HEK293 (cell line): Measurements from ENCODE around the gene STAP2.

Experiments
- KLF8 ChIP-seq: fragments of 450-650 bp; formaldehyde crosslinking; IDR thresholded peaks from 2 replicates; pipeline ENCODE4 v1.5.1; 2016; ENCODE audit warnings: missing biosample characterization, missing genetic modification characterization
- MYNN ChIP-seq: fragments of 450-650 bp; formaldehyde crosslinking; IDR thresholded peaks from 2 replicates; pipeline ENCODE4 v1.5.1; 2016; ENCODE audit warnings: missing biosample characterization, missing genetic modification characterization, borderline replicate concordance
- OSR2 ChIP-seq: fragments of 450-650 bp; formaldehyde crosslinking; IDR thresholded peaks from 2 replicates; pipeline ENCODE4 v1.5.1; 2016; ENCODE audit warnings: missing biosample characterization, missing genetic modification characterization
- PRDM1 ChIP-seq: fragments of 450-650 bp; formaldehyde crosslinking; IDR thresholded peaks from 2 replicates; pipeline ENCODE4; 2016; ENCODE audit warnings: missing biosample characterization, missing genetic modification characterization
- REST ChIP-seq: fragments of 450-650 bp; formaldehyde crosslinking; IDR thresholded peaks from 2 replicates; pipeline ENCODE4 v1.5.1; 2016; ENCODE audit warnings: missing biosample characterization, missing genetic modification characterization
- ZBTB20 ChIP-seq: fragments of 450-650 bp; formaldehyde crosslinking; IDR thresholded peaks from 2 replicates; pipeline ENCODE4 v1.5.1; 2016; ENCODE audit warnings: missing biosample characterization, missing genetic modification characterization
- ZNF140 ChIP-seq: fragments of 450-650 bp; formaldehyde crosslinking; IDR thresholded peaks from 2 replicates; pipeline ENCODE4 v1.5.1; 2016; ENCODE audit warnings: missing biosample characterization, missing genetic modification characterization
- ZNF146 ChIP-seq: fragments of 450-650 bp; formaldehyde crosslinking; IDR thresholded peaks from 2 replicates; pipeline ENCODE4 v1.5.1; 2016; ENCODE audit warnings: missing biosample characterization, missing genetic modification characterization
- ZNF155 ChIP-seq: fragments of 450-650 bp; formaldehyde crosslinking; IDR thresholded peaks from 2 replicates; pipeline ENCODE4 v1.5.1; 2016; ENCODE audit warnings: missing biosample characterization, missing genetic modification characterization
- ZNF184 ChIP-seq: fragments of 450-650 bp; IDR thresholded peaks from 2 replicates; pipeline ENCODE4 v1.5.1; 2018; ENCODE audit warnings: missing biosample characterization, mild to moderate bottlenecking, missing genetic modification characterization
- ZNF202 ChIP-seq: fragments of 450-650 bp; formaldehyde crosslinking; IDR thresholded peaks from 2 replicates; pipeline ENCODE4 v1.5.1; 2016; ENCODE audit warnings: missing biosample characterization, missing genetic modification characterization, borderline replicate concordance
- ZNF280C ChIP-seq: fragments of 450-650 bp; formaldehyde crosslinking; IDR thresholded peaks from 2 replicates; pipeline ENCODE4 v1.5.1; 2016; ENCODE audit warnings: missing biosample characterization, missing genetic modification characterization
- ZNF311 ChIP-seq: fragments of 450-650 bp; formaldehyde crosslinking; IDR thresholded peaks from 2 replicates; pipeline ENCODE4 v1.5.1; 2017; ENCODE audit warnings: missing biosample characterization, missing genetic modification characterization, borderline replicate concordance
- ZNF341 ChIP-seq: fragments of 450-650 bp; formaldehyde crosslinking; IDR thresholded peaks from 2 replicates; pipeline ENCODE4; 2016; ENCODE audit warnings: low read depth, missing biosample characterization, missing genetic modification characterization
- ZNF37A ChIP-seq: fragments of 450-650 bp; IDR thresholded peaks from 2 replicates; pipeline ENCODE4 v1.5.1; 2018; ENCODE audit warnings: missing biosample characterization, missing genetic modification characterization
- ZNF391 ChIP-seq: fragments of 450-650 bp; formaldehyde crosslinking; IDR thresholded peaks from 2 replicates; pipeline ENCODE4 v1.5.1; 2016; ENCODE audit warnings: low read depth, missing biosample characterization, missing genetic modification characterization, borderline replicate concordance
- ZNF398 ChIP-seq: fragments of 450-650 bp; formaldehyde crosslinking; IDR thresholded peaks from 2 replicates; pipeline ENCODE4 v1.5.1; 2017; ENCODE audit warnings: missing biosample characterization, missing genetic modification characterization
- ZNF664 ChIP-seq: fragments of 450-650 bp; formaldehyde crosslinking; IDR thresholded peaks from 2 replicates; pipeline ENCODE4 v1.5.1; 2016; ENCODE audit warnings: missing biosample characterization, missing genetic modification characterization
- ZNF692 ChIP-seq: fragments of 450-650 bp; formaldehyde crosslinking; IDR thresholded peaks from 2 replicates; pipeline ENCODE4 v1.5.1; 2016; ENCODE audit warnings: missing biosample characterization, missing genetic modification characterization
- TF ChIP-seq, protein P1 (sequence below): fragments of 450-650 bp; formaldehyde crosslinking; IDR thresholded peaks from 2 replicates; pipeline ENCODE4 v1.5.1; 2017; ENCODE audit warnings: missing biosample characterization, missing genetic modification characterization
- TF ChIP-seq, protein P2 (sequence below): fragments of 450-650 bp; formaldehyde crosslinking; IDR thresholded peaks from 2 replicates; pipeline ENCODE4 v1.5.1; 2017; ENCODE audit warnings: missing biosample characterization, missing genetic modification characterization
- TF ChIP-seq, protein P3 (sequence below): fragments of 450-650 bp; formaldehyde crosslinking; IDR thresholded peaks from 2 replicates; pipeline ENCODE4 v1.5.1; 2016; ENCODE audit warnings: missing biosample characterization, missing genetic modification characterization

The STAP2 gene

DNA sequence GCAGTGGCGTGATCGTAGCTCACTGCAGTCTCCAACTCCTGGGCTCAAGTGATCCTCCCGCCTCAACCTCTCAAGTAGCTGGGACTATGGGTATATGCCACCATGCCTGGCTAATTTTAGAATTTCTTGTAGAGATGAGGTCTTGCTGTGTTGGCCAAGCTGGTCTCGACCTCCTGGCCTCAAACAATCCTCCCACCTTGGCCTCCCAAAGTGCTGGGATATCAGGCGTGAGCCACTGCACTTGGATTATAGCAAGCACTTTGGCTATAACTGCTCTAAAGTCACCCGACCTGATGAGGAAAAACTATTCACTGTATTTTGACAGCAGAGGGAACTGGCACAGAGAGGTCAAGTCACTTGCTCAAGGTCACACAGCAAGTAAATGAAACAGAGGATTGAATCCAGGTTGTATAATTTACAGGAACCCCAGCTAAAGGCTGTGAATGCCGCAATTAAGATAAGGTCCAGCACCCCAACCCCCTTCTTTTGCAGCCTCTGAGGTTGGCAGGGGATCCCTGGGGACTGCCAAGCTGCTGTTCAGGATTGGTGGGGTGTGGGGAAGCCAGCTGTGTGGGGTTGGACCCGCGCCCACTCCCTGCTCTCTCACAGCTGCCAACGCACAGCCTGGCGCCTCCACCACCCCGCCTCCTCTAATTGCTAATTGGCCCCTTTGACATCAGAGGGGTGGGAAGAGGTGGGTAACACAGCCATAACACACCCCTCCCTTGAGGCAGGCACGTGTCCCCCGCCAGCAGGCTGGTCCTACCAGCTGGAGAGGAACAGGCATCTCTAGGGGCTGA, 42.5 kb downstream of the STAP2 start (continued):
- no peak for TF ChIP-seq ZNF146 (tag by site-specific recombination)
- no peak for TF ChIP-seq ZBTB20 (tag by site-specific recombination)
- no peak for TF ChIP-seq ZNF140
- TF ChIP-seq, protein P1, sequence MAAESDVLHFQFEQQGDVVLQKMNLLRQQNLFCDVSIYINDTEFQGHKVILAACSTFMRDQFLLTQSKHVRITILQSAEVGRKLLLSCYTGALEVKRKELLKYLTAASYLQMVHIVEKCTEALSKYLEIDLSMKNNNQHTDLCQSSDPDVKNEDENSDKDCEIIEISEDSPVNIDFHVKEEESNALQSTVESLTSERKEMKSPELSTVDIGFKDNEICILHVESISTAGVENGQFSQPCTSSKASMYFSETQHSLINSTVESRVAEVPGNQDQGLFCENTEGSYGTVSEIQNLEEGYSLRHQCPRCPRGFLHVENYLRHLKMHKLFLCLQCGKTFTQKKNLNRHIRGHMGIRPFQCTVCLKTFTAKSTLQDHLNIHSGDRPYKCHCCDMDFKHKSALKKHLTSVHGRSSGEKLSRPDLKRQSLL (tag by site-specific recombination), result 0 out of 2 replicates have a peak, but pooled peaks have one; percentile 23
- no peak for TF ChIP-seq ZNF280C (tag by site-specific recombination)
- TF ChIP-seq ZNF341 (tag by site-specific recombination), result peak; percentile 96
- TF ChIP-seq ZNF664 (tag by site-specific recombination), result no peak
- TF ChIP-seq PRDM1 (tag by site-specific recombination), result no peak
- TF ChIP-seq ZNF398 (tag by site-specific recombination), result peak; percentile 40; the same call in 1 of the 2 replicates
- TF ChIP-seq OSR2 (tag by site-specific recombination), result no peak
- no peak for TF ChIP-seq ZNF391 (tag by site-specific recombination)
- no peak for TF ChIP-seq ZNF155 (tag by site-specific recombination)
- TF ChIP-seq ZNF184 (tag by site-specific recombination), result no peak
- TF ChIP-seq ZNF311, result no peak
- TF ChIP-seq ZNF202, result no peak
- TF ChIP-seq, protein P2, sequence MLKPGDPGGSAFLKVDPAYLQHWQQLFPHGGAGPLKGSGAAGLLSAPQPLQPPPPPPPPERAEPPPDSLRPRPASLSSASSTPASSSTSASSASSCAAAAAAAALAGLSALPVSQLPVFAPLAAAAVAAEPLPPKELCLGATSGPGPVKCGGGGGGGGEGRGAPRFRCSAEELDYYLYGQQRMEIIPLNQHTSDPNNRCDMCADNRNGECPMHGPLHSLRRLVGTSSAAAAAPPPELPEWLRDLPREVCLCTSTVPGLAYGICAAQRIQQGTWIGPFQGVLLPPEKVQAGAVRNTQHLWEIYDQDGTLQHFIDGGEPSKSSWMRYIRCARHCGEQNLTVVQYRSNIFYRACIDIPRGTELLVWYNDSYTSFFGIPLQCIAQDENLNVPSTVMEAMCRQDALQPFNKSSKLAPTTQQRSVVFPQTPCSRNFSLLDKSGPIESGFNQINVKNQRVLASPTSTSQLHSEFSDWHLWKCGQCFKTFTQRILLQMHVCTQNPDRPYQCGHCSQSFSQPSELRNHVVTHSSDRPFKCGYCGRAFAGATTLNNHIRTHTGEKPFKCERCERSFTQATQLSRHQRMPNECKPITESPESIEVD (tag by site-specific recombination), result no peak
- TF ChIP-seq ZNF692, result no peak
- TF ChIP-seq MYNN, result no peak
- TF ChIP-seq REST (tag by site-specific recombination), result 0 out of 2 replicates have a peak, but pooled peaks have one; percentile 11
- TF ChIP-seq, protein P3, sequence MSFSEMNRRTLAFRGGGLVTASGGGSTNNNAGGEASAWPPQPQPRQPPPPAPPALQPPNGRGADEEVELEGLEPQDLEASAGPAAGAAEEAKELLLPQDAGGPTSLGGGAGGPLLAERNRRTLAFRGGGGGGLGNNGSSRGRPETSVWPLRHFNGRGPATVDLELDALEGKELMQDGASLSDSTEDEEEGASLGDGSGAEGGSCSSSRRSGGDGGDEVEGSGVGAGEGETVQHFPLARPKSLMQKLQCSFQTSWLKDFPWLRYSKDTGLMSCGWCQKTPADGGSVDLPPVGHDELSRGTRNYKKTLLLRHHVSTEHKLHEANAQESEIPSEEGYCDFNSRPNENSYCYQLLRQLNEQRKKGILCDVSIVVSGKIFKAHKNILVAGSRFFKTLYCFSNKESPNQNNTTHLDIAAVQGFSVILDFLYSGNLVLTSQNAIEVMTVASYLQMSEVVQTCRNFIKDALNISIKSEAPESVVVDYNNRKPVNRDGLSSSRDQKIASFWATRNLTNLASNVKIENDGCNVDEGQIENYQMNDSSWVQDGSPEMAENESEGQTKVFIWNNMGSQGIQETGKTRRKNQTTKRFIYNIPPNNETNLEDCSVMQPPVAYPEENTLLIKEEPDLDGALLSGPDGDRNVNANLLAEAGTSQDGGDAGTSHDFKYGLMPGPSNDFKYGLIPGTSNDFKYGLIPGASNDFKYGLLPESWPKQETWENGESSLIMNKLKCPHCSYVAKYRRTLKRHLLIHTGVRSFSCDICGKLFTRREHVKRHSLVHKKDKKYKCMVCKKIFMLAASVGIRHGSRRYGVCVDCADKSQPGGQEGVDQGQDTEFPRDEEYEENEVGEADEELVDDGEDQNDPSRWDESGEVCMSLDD (tag by site-specific recombination), result no peak
- no peak for TF ChIP-seq KLF8
- TF ChIP-seq ZNF37A, result no peak
